Parathyroid adenoma (tissue), 2 donors: ENCODE results near the gene RBMS3.

Source experiments
- H2AFZ ChIP-seq: fragments of 300-600 bp; sonication (generic); one replicate; pipeline ENCODE4 v1.7.0; 2017; ENCODE audit warnings: antibody characterized with exemption, mild to moderate bottlenecking
- H3K27ac ChIP-seq: fragments of 300-600 bp; sonication (generic); one replicate; pipeline ENCODE4 v1.7.0; 2017
- H3K27me3 ChIP-seq: fragments of 300-600 bp; sonication (generic); one replicate; pipeline ENCODE4 v1.7.0; 2017; ENCODE audit warnings: low read length; ENCODE audit not compliant: control insufficient read depth, insufficient read depth
- H3K36me3 ChIP-seq: fragments of 300-600 bp; sonication (generic); one replicate; pipeline ENCODE4 v1.7.0; 2017; ENCODE audit warnings: low read length; ENCODE audit not compliant: control insufficient read depth, insufficient read depth
- H3K4me1 ChIP-seq: fragments of 300-600 bp; sonication (generic); one replicate; pipeline ENCODE4 v1.7.0; 2017; ENCODE audit warnings: control low read depth
- H3K4me2 ChIP-seq: fragments of 300-600 bp; sonication (generic); one replicate; pipeline ENCODE4 v1.7.0; 2017; ENCODE audit warnings: low read length
- H3K4me3 ChIP-seq: fragments of 300-600 bp; sonication (generic); one replicate; pipeline ENCODE4 v1.7.0; 2017; ENCODE audit warnings: low read depth, low read length
- H3K79me2 ChIP-seq: fragments of 300-600 bp; sonication (generic); one replicate; pipeline ENCODE4 v1.7.0; 2017; ENCODE audit warnings: control low read depth
- H3K9ac ChIP-seq: fragments of 300-600 bp; sonication (generic); one replicate; pipeline ENCODE4 v1.7.0; 2017; ENCODE audit warnings: mild to moderate bottlenecking
- H3K9me3 ChIP-seq: fragments of 300-600 bp; sonication (generic); one replicate; pipeline ENCODE4 v1.7.0; 2017; ENCODE audit warnings: low read length; ENCODE audit not compliant: control insufficient read depth
- CTCF ChIP-seq: fragments of 300-600 bp; sonication (generic); IDR thresholded peaks from one replicate; pipeline ENCODE4 v1.7.0; 2017; ENCODE audit warnings: antibody characterized with exemption, mild to moderate bottlenecking
- donor health status: primary hyperparathyroidism.

Gene RBMS3

GRCh38 chr3:29301332-29302019 is 20.6 kb downstream of the RBMS3 start:
- no peak for TF ChIP-seq CTCF
- H3K79me2 ChIP-seq = no peaks in the 10 kb centered on the region

GRCh38 chr3:29302619-29303018 is 21.7 kb downstream of the RBMS3 start:
- Histone ChIP-seq H3K27me3 (no peaks in the 10 kb centered on the region), H2AFZ (no peak overlapping the region), H3K79me2 (no peaks in the 10 kb centered on the region), H3K27ac (no peak overlapping the region), H3K4me2 (no peak overlapping the region), H3K9me3 (no peaks in the 10 kb centered on the region), H3K4me1 (no peaks in the 10 kb centered on the region), H3K4me3 (no peak overlapping the region), H3K36me3 (no peaks in the 10 kb centered on the region), H3K9ac (no peak overlapping the region)
- no peak for TF ChIP-seq CTCF

More at GRCh38 chr3:29301332-29302019, 20.6 kb downstream of the RBMS3 start:
- no peaks in the 10 kb centered on the region for H3K36me3 ChIP-seq
- no peak overlapping the region for H3K4me2 ChIP-seq
- no peak overlapping the region for H3K4me3 ChIP-seq
- H3K27ac ChIP-seq = no peak overlapping the region
- H3K27me3 ChIP-seq = no peaks in the 10 kb centered on the region
- no peak overlapping the region for H2AFZ ChIP-seq
- H3K9me3 ChIP-seq = no peaks in the 10 kb centered on the region
- H3K4me1 ChIP-seq = no peaks in the 10 kb centered on the region
- no peak overlapping the region for H3K9ac ChIP-seq

GRCh38 chr3:29307295-29307694 is 26.4 kb downstream of the RBMS3 start:
- Histone ChIP-seq H2AFZ (no peak overlapping the region), H3K4me1 (no peaks in the 10 kb centered on the region), H3K9me3 (no peaks in the 10 kb centered on the region), H3K79me2 (no peaks in the 10 kb centered on the region), H3K4me2 (no peak overlapping the region), H3K27me3 (no peaks in the 10 kb centered on the region), H3K27ac (no peak overlapping the region), H3K36me3 (no peaks in the 10 kb centered on the region), H3K9ac (no peak overlapping the region), H3K4me3 (no peak overlapping the region)
- TF ChIP-seq CTCF = no peak

- no peaks in the 10 kb centered on the region for H3K4me1 ChIP-seq
Observed at GRCh38 chr3:29310865-29311264, 30.0 kb downstream of the RBMS3 start.

More at GRCh38 chr3:29310865-29311264, 30.0 kb downstream of the RBMS3 start:
- H3K36me3 ChIP-seq = no peaks in the 10 kb centered on the region
- H3K4me2 ChIP-seq = no peak overlapping the region
- H2AFZ ChIP-seq = no peak overlapping the region
- no peaks in the 10 kb centered on the region for H3K27me3 ChIP-seq
- no peak for TF ChIP-seq CTCF
- H3K9me3 ChIP-seq = no peaks in the 10 kb centered on the region
- no peak overlapping the region for H3K27ac ChIP-seq
- H3K79me2 ChIP-seq = no peaks in the 10 kb centered on the region
- no peak overlapping the region for H3K4me3 ChIP-seq
- no peak overlapping the region for H3K9ac ChIP-seq
